Measurements from ENCODE around the gene KLHL6.

The KLHL6 gene

DNA sequence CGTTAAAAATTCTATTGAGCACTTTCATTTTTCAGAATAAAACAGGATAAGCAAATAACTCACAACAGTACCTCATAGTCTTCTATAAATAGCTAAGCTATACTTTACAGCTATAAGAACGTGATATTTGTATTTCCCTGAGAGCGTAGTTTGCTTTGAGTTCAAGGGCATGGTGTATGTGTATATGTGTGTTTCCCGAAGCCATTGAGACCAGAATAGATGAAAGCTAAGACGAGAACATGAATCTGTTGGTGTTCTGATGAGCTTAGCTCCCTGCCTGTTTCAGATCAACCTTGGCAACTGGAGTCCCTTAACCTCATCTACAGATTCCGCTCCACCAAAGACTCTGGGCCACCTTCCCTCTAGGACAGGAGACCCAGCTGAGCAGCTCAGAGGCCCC lies 67.6 kb downstream of the KLHL6 start:
- TF ChIP-seq, protein P1, sequence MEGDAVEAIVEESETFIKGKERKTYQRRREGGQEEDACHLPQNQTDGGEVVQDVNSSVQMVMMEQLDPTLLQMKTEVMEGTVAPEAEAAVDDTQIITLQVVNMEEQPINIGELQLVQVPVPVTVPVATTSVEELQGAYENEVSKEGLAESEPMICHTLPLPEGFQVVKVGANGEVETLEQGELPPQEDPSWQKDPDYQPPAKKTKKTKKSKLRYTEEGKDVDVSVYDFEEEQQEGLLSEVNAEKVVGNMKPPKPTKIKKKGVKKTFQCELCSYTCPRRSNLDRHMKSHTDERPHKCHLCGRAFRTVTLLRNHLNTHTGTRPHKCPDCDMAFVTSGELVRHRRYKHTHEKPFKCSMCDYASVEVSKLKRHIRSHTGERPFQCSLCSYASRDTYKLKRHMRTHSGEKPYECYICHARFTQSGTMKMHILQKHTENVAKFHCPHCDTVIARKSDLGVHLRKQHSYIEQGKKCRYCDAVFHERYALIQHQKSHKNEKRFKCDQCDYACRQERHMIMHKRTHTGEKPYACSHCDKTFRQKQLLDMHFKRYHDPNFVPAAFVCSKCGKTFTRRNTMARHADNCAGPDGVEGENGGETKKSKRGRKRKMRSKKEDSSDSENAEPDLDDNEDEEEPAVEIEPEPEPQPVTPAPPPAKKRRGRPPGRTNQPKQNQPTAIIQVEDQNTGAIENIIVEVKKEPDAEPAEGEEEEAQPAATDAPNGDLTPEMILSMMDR (conservative IDR thresholded peaks at IDR 0.05; ENCODE audit: low read depth, low read length) = no peak
- no peak for DNase-seq (ENCODE audit: low read depth)
- H3K4me3 ChIP-seq (ENCODE audit: low read depth, low read length) = no peak overlapping the region

DNA sequence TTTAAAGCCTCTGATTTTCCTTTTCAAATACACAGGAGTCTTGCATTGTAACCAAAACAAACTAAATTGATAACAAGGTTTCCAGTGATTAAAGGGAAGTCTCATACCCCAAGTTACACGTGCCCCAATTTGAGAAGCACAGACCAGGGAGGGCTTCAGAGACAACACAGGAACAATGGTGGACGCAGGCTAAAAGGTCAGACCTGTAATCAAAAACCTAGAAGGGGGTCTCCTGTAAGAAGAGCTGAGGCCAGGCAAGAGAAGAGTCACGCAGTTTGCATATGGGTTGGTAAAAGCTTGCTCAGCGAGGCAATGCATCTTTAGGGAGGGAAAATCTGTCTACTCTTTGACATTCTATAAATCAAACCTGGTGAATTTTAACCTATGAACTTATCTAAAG lies 68.5 kb downstream of the KLHL6 start:
- DNase-seq (ENCODE audit: low read depth) = no peak
- no peak overlapping the region for H3K4me3 ChIP-seq (ENCODE audit: low read depth, low read length)
- TF ChIP-seq, protein P1 (conservative IDR thresholded peaks at IDR 0.05; ENCODE audit: low read depth, low read length) = no peak

DNA sequence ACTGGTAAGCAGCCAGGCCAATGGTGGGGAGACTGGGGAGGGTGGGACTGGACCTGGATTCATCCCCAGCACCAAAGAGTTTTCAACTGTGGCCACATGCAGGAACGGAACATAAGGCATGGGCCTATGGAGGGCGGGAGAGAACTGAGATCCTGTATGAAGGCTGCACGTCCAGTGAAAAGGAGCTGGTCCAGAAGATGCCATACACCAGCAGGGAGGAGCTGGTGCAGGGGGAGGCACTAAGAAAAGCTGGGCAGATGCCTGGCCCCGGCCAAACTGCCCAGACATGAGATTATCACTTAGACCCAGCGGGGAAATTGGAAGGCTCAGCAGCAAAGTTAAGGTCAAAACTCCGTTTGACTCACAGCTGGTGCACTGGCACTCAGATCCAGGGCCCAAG lies 69.0 kb downstream of the KLHL6 start:
- H3K4me3 ChIP-seq (ENCODE audit: low read depth, low read length) = no peak overlapping the region
- DNase-seq (ENCODE audit: low read depth) = no peak
- TF ChIP-seq, protein P1 (conservative IDR thresholded peaks at IDR 0.05; ENCODE audit: low read depth, low read length) = no peak

DNA sequence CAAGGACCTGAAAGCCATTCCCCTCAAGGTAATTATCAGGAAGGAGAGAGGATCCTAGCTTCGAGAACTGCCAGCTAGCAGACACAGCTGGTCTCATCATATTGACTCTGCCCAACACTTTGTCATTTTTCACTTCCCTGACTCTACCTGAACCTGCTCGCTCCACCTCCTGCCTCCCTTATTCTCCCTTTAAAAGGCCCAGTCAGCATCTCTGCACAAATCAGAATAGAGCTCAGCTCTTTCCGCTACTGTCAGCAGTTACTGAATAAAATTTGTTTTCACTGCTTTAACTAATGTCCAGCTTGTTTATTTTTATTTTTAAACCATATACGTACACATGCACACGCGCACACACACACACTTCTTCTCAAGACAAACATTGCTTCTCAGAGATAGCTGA lies 69.9 kb downstream of the KLHL6 start:
- H3K4me3 ChIP-seq (ENCODE audit: low read depth, low read length) = no peak overlapping the region
- DNase-seq (ENCODE audit: low read depth) = no peak
- TF ChIP-seq, protein P1 (conservative IDR thresholded peaks at IDR 0.05; ENCODE audit: low read depth, low read length) = no peak

DNA sequence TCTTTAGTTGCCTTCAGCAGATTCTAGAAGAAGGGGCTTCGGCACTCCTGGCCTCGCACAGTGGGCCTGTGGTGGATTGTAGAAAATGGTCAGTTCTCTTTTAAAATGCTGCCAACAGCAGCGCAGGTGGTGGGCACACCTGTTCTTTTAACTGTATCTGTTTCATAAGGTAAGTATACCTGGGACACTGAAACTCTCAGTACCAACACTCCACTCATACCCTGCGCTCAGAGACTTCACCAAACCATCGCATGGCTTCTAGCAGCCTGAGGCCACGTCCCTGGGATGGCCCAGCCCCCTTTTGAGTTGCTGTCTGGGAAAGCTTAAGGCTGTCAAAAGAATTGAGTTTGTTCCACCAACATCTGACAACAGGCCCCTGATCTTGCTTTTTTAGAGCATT lies 70.4 kb downstream of the KLHL6 start:
- no peak for DNase-seq (ENCODE audit: low read depth)
- TF ChIP-seq, protein P1 (conservative IDR thresholded peaks at IDR 0.05; ENCODE audit: low read depth, low read length) = no peak
- no peak overlapping the region for H3K4me3 ChIP-seq (ENCODE audit: low read depth, low read length)

DNA sequence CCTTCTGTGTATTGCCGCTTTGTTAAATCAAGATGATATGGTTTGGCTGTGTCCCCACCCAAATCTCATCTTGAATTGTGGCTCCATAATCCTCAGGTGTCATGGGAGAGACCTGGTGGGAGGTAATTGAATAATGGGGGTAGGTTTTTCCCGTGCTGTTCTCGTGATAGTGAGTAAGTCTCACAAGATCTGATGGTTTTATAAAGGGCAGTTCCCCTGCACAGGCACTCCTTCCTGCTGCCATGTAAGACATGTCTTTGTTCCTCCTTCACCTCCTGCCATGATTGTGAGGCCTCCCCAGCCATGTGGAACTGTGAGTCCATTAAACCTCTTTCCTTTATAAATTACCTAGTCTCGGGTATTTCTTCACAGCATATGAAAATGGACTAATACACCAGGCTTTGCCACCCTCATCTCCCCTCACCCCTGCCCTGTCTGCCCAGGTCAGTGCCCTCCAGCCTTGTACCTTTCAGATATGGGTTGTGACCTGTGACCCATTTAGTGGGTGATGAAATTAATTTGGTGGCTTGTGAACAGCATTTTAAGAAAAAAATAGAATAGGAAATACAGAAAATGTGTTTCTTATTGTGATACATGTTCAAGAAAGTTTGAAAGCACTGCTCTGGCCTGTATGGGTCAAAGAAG lies 71.0 kb downstream of the KLHL6 start:
- TF ChIP-seq, protein P1 (conservative IDR thresholded peaks at IDR 0.05; ENCODE audit: low read depth, low read length) = no peak
- no peak for DNase-seq (ENCODE audit: low read depth)
- H3K4me3 ChIP-seq (ENCODE audit: low read depth, low read length) = no peak overlapping the region

DNA sequence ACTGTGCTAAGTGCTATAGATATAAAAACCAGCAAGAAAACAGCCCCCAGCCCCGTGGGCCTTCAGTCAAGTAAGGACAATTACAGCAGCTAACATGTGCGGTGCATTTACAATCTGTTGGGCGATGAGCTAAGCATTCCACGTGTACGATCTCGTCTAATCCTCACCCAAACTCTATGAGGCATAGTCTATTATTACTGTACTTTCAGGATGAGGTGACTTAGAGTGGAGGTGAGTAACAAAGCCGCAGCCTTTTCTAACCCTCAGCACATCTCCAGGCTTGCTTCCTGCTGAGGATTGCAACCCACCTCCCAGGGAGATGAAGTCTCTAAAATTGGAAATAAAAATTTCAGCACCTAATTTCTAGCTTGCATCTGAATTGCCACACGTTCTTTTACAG lies 73.9 kb downstream of the KLHL6 start:
- TF ChIP-seq, protein P1 (conservative IDR thresholded peaks at IDR 0.05; ENCODE audit: low read depth, low read length) = no peak
- H3K4me3 ChIP-seq (ENCODE audit: low read depth, low read length) = no peak overlapping the region
- DNase-seq (ENCODE audit: low read depth) = peak; percentile 27

Data from choroid plexus epithelial cell (primary cell).